ENCODE data around the gene CCDC201.

Gene CCDC201

DNA sequence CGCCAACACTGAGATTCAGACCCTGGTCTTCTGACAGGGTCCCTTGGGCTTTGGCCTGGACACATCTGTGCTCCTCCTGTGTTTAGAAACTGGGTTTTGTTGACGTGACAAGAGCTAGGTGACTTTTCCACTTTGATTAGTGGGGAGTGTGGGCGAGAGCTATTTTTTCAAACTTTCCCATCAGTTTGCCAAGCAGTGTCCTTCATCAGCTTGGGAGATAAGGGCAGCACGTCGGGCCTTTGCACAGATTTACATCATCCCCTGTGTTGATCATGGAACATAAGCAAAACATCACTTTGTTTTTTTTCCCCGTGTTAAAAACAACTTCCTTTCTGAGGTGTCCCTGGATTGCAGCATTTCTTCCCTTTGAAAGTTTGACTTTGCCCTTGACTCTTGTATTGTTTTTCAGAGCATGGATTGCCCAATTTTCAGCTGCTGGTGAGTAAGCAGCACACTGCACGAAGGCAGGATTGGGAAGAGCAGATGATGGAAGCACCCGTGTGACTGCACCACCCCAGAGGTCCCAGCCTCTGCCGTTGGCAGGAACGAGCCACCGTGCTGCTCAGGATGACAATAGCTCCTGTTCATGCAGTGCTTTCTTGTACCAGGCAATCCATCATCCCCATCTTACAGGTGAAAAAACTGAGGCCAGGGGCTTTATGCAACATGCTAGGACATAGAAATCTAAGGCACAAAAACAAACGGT, 9.0 kb upstream of the CCDC201 start:
- H3F3A ChIP-seq (ENCODE audit: insufficient read depth, low read length) = no peaks in the 10 kb centered on the region
- no peaks in the 10 kb centered on the region for H3K9me3 ChIP-seq (ENCODE audit: low read length)
- H3K9me2 ChIP-seq (ENCODE audit: low read depth, low read length) = no peaks in the 10 kb centered on the region
- H3K36me3 ChIP-seq (ENCODE audit: insufficient read depth, low read length) = no peaks in the 10 kb centered on the region
- no peak overlapping the region for H3K27ac ChIP-seq (ENCODE audit: low read depth, low read length, poor library complexity, severe bottlenecking)
- no peak overlapping the region for H3K4me2 ChIP-seq (ENCODE audit: low read length)
- no peaks in the 10 kb centered on the region for H4K20me1 ChIP-seq (ENCODE audit: insufficient read depth, low read length)
- TF ChIP-seq, protein P1, sequence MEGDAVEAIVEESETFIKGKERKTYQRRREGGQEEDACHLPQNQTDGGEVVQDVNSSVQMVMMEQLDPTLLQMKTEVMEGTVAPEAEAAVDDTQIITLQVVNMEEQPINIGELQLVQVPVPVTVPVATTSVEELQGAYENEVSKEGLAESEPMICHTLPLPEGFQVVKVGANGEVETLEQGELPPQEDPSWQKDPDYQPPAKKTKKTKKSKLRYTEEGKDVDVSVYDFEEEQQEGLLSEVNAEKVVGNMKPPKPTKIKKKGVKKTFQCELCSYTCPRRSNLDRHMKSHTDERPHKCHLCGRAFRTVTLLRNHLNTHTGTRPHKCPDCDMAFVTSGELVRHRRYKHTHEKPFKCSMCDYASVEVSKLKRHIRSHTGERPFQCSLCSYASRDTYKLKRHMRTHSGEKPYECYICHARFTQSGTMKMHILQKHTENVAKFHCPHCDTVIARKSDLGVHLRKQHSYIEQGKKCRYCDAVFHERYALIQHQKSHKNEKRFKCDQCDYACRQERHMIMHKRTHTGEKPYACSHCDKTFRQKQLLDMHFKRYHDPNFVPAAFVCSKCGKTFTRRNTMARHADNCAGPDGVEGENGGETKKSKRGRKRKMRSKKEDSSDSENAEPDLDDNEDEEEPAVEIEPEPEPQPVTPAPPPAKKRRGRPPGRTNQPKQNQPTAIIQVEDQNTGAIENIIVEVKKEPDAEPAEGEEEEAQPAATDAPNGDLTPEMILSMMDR (IDR thresholded peaks at IDR 0.05; ENCODE audit: low read length) = no peak
- TF ChIP-seq EZH2 (IDR thresholded peaks at IDR 0.05; ENCODE audit: borderline replicate concordance, low read length) = no peak
- no peak overlapping the region for H3K4me3 ChIP-seq (ENCODE audit: low read depth, low read length, poor library complexity, severe bottlenecking)
- H3K4me1 ChIP-seq (ENCODE audit: insufficient read depth, low read length, severe bottlenecking) = no peaks in the 10 kb centered on the region
- no peak overlapping the region for H2AFZ ChIP-seq (ENCODE audit: low read length)
- H3K79me2 ChIP-seq (ENCODE audit: insufficient read depth, low read length) = no peaks in the 10 kb centered on the region
- no peak overlapping the region for H3K9ac ChIP-seq (ENCODE audit: low read length)
- no peaks in the 10 kb centered on the region for H3K27me3 ChIP-seq (ENCODE audit: insufficient read depth, low read length)

DNA sequence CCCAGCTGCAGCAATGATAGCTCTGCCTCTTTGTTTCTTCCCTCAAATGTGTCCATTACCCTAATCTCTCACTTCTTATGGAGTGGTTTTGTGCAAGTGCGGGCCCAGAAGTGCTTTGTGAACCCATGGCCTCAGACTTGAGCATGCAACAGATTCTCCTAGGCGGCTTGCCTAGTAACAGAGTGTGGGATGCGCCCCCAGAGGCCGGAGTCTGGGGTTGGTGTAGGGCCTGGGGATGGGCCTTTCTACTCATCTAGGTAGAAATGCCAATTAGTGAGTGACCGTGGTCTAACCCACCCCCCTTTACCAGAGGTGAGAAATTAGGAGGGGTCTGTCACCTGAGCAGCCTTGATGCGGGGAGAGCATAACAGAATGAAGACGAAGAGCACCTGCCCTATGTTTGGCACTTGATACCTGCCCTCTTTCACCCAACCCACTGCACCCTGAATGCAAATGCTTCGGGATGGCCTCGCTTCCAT, 8.4 kb upstream of the CCDC201 start:
- Histone ChIP-seq H3K4me3 (ENCODE audit: low read depth, low read length, poor library complexity, severe bottlenecking) (no peak overlapping the region), H3K36me3 (ENCODE audit: insufficient read depth, low read length) (no peaks in the 10 kb centered on the region), H3K4me1 (ENCODE audit: insufficient read depth, low read length, severe bottlenecking) (no peaks in the 10 kb centered on the region), H3K9ac (ENCODE audit: low read length) (no peak overlapping the region), H3K27me3 (ENCODE audit: insufficient read depth, low read length) (no peaks in the 10 kb centered on the region), H4K20me1 (ENCODE audit: insufficient read depth, low read length) (no peaks in the 10 kb centered on the region), H3K79me2 (ENCODE audit: insufficient read depth, low read length) (no peaks in the 10 kb centered on the region), H3F3A (ENCODE audit: insufficient read depth, low read length) (no peaks in the 10 kb centered on the region), H3K27ac (ENCODE audit: low read depth, low read length, poor library complexity, severe bottlenecking) (no peak overlapping the region), H3K4me2 (ENCODE audit: low read length) (no peak overlapping the region), H3K9me2 (ENCODE audit: low read depth, low read length) (no peaks in the 10 kb centered on the region), H3K9me3 (ENCODE audit: low read length) (no peaks in the 10 kb centered on the region), H2AFZ (ENCODE audit: low read length) (no peak overlapping the region)
- TF ChIP-seq, protein P1 (IDR thresholded peaks at IDR 0.05; ENCODE audit: low read length) = no peak
- TF ChIP-seq EZH2 (IDR thresholded peaks at IDR 0.05; ENCODE audit: borderline replicate concordance, low read length) = no peak

DNA sequence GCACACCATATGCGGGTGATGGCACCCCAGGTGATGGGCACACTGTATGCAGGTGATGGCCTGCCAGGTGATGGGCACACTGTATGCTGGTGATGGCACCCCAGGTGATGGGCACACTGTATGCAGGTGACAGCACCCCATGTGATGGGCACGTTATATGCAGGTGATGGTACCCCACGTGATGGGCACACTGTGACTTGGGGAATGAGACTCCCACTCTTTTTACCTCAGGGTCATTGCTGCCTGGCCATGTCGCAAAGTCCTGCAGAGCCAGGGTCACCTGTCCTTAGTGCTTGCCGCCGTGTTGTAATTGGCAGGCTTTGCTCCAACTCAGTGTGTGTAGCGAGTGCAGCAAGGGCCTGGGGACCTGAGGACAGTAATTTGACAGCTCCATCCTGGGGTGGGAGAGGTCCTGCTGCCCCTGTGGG, 7.6 kb upstream of the CCDC201 start:
- H3K9me3 ChIP-seq (ENCODE audit: low read length) = no peaks in the 10 kb centered on the region
- H3K27me3 ChIP-seq (ENCODE audit: insufficient read depth, low read length) = no peaks in the 10 kb centered on the region
- no peak overlapping the region for H3K27ac ChIP-seq (ENCODE audit: low read depth, low read length, poor library complexity, severe bottlenecking)
- H3K4me2 ChIP-seq (ENCODE audit: low read length) = no peak overlapping the region
- no peak overlapping the region for H3K9ac ChIP-seq (ENCODE audit: low read length)
- TF ChIP-seq, protein P1 (IDR thresholded peaks at IDR 0.05; ENCODE audit: low read length) = no peak
- TF ChIP-seq EZH2 (IDR thresholded peaks at IDR 0.05; ENCODE audit: borderline replicate concordance, low read length) = no peak
- no peak overlapping the region for H3K4me3 ChIP-seq (ENCODE audit: low read depth, low read length, poor library complexity, severe bottlenecking)
- no peaks in the 10 kb centered on the region for H3K9me2 ChIP-seq (ENCODE audit: low read depth, low read length)
- H3K4me1 ChIP-seq (ENCODE audit: insufficient read depth, low read length, severe bottlenecking) = no peaks in the 10 kb centered on the region
- no peaks in the 10 kb centered on the region for H3K79me2 ChIP-seq (ENCODE audit: insufficient read depth, low read length)
- no peaks in the 10 kb centered on the region for H4K20me1 ChIP-seq (ENCODE audit: insufficient read depth, low read length)
- no peaks in the 10 kb centered on the region for H3K36me3 ChIP-seq (ENCODE audit: insufficient read depth, low read length)
- H2AFZ ChIP-seq (ENCODE audit: low read length) = no peak overlapping the region
- H3F3A ChIP-seq (ENCODE audit: insufficient read depth, low read length) = no peaks in the 10 kb centered on the region

All from OCI-LY1 (cell line).